Common myeloid progenitor, CD34-positive (primary cell): ENCODE measurements around the gene ACOT7.

ENCODE experiments used
- CTCF ChIA-PET: fragments of 350-600 bp; sonication (Branson Sonifier 250); formaldehyde crosslinking; loops from one replicate; lab custom pipeline; 2021; ENCODE audit warnings: antibody characterized with exemption; lab: Charles Lee
- POLR2A ChIA-PET: fragments of 350-600 bp; sonication (Branson Sonifier 250); formaldehyde crosslinking; loops from one replicate; lab custom pipeline; 2021; ENCODE audit warnings: antibody characterized with exemption; lab: Charles Lee
- DNase-seq, 3 donors: peaks; one replicate each; pipeline versions ENCODE4 v3.0.0 to v3.0.0-alpha.2; 2013
- H3K27ac ChIP-seq, 2 experiments: 1 replicate in 1 of 2; 2 replicates in 1 of 2; pipeline ENCODE4 v1.7.0; 2013; ENCODE audit warnings: inconsistent platforms in 2 of 2, low read length in 2 of 2, mild to moderate bottlenecking in 2 of 2, low read depth in 1 of 2, moderate library complexity in 1 of 2; ENCODE audit not compliant: severe bottlenecking in 2 of 2, insufficient read depth in 1 of 2, poor library complexity in 1 of 2
- H3K27me3 ChIP-seq, 5 experiments: replicated peaks in 2 of 5; 1 replicate in 3 of 5; 2 replicates in 2 of 5; pipeline versions ENCODE4 v1.6.1 to v1.7.0; 2013; ENCODE audit warnings: low read length in 4 of 5, mild to moderate bottlenecking in 2 of 5, moderate library complexity in 2 of 5, inconsistent platforms in 1 of 5; ENCODE audit not compliant: insufficient read depth in 5 of 5, control insufficient read depth in 4 of 5
- H3K36me3 ChIP-seq, 4 experiments: 1 replicate in 2 of 4; 2 replicates in 2 of 4; pipeline versions ENCODE4 v1.6.1 to v1.7.0; 2013; ENCODE audit warnings: low read length in 3 of 4, control low read depth in 1 of 4, mild to moderate bottlenecking in 1 of 4; ENCODE audit not compliant: control insufficient read depth in 4 of 4, insufficient read depth in 4 of 4
- H3K4me1 ChIP-seq, 4 experiments: 1 replicate in 3 of 4; 2 replicates in 1 of 4; pipeline versions ENCODE4 v1.6.1 to v1.7.1; 2013; ENCODE audit warnings: low read length in 3 of 4, mild to moderate bottlenecking in 3 of 4, control low read depth in 1 of 4, inconsistent platforms in 1 of 4, moderate library complexity in 1 of 4; ENCODE audit not compliant: control insufficient read depth in 4 of 4, insufficient read depth in 4 of 4; ENCODE audit errors: control extremely low read depth in 1 of 4
- H3K4me3 ChIP-seq, 7 experiments: 1 replicate in 4 of 7; 2 replicates in 3 of 7; pipeline versions ENCODE4 v1.5.1 to v1.7.0; 2013; ENCODE audit warnings: mild to moderate bottlenecking in 7 of 7, low read length in 6 of 7, moderate library complexity in 6 of 7, inconsistent platforms in 2 of 7, low read depth in 2 of 7, control low read depth in 1 of 7; ENCODE audit not compliant: insufficient read depth in 4 of 7, control insufficient read depth in 1 of 7; ENCODE audit errors: extremely low read depth in 1 of 7
- H3K9me3 ChIP-seq, 5 experiments: 1 replicate in 4 of 5; 2 replicates in 1 of 5; pipeline versions ENCODE4 v1.6.1 to v1.7.1; 2013; ENCODE audit warnings: low read length in 4 of 5, mild to moderate bottlenecking in 2 of 5, inconsistent platforms in 1 of 5, low read depth in 1 of 5, moderate library complexity in 1 of 5; ENCODE audit not compliant: control insufficient read depth in 4 of 5, insufficient read depth in 2 of 5; ENCODE audit errors: control extremely low read depth in 1 of 5
- WGBS: methylation state at CpG from one replicate; pipeline ENCODE4 v1.1.5; 2013; ENCODE audit not compliant: insufficient coverage; 5-methylcytosine and 5-hydroxymethylcytosine counted together

The ACOT7 gene

DNA sequence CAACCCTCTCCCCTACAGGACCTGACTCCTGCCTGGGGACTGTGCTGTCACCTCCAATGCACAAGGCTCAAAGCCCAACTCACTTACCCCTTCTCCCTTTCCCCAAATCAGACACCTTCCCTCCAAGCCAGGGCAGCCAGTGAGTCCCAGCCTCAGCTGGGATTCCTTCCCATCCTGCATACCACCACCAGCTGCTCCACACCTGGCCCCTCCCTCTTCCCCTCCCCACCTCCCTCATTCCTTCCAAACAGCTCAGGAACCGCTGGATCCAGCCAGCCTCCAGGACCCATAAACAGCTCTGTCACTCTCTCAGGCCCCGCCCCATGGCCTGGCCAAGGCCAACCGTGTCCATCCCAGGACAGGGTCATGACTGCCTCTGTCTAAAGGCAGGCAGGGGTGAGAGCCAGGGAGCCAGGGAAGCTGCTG, 41.4 kb downstream of the ACOT7 start:
- Histone ChIP-seq H3K36me3 (peaks cover 0 to 2% (median 0%) of the 10 kb centered on the region in 4 experiments), H3K4me1 (peaks cover 0 to 17% (median 16%) of the 10 kb centered on the region in 4 experiments), H3K27ac (no peak overlapping the region), H3K27me3 (no peaks in the 10 kb centered on the region), H3K4me3 (no peak overlapping the region), H3K9me3 (no peaks in the 10 kb centered on the region)
- DNase-seq: no peak
- CTCF ChIA-PET: interaction anchor here (5.3 kb wide), 1 partner anchor 52 kb away, joined by 72 read pairs; no protein-coding TSS in a partner anchor
- POLR2A ChIA-PET: interaction anchor here (0.6 kb wide), 1 partner anchor 99 kb away, joined by 3 read pairs; no protein-coding TSS in a partner anchor
- WGBS: 97% methylated on average over 3 of the region's 3 CpGs

DNA sequence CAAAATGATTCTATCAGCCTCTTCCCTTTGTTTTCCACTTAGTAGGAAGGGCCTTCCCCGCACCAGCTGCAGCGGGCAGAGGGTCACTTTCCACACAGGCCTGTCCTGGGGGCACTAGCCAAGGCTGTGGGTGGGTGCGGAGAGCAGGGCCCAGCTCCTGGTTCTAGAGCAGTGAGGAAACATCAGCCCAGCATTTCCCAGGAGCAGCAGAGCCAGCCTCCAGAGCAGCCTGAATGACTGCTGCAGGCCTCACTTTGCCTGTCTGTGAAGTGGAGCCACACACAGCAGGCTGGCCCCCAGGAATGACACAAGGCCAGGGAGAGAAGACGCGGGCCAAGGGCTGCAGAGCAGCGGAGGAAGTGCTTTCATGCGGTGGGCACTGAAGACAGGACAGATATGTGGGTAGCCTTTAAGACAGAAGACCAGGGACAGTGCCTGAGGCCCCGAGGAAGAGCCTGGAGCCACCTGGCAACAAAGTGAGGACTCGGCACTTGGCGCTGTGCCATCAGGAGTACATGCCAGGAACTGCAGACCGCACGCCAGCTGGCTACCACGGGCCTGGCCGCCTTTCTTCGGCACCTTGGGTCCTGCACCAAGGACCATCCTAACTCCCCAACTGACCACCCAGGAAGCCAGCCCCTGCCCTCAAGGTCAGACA, 42.0 kb downstream of the ACOT7 start:
- ChIA-PET CTCF (interaction anchor here (0.6 to 5.3 kb wide), 5 partner anchors 9 to 105 kb away, joined by 3 to 72 read pairs (median 5); no protein-coding TSS in a partner anchor), POLR2A (interaction anchor here (0.6 kb wide), 1 partner anchor 99 kb away, joined by 3 read pairs; no protein-coding TSS in a partner anchor)
- no peak for DNase-seq

DNA sequence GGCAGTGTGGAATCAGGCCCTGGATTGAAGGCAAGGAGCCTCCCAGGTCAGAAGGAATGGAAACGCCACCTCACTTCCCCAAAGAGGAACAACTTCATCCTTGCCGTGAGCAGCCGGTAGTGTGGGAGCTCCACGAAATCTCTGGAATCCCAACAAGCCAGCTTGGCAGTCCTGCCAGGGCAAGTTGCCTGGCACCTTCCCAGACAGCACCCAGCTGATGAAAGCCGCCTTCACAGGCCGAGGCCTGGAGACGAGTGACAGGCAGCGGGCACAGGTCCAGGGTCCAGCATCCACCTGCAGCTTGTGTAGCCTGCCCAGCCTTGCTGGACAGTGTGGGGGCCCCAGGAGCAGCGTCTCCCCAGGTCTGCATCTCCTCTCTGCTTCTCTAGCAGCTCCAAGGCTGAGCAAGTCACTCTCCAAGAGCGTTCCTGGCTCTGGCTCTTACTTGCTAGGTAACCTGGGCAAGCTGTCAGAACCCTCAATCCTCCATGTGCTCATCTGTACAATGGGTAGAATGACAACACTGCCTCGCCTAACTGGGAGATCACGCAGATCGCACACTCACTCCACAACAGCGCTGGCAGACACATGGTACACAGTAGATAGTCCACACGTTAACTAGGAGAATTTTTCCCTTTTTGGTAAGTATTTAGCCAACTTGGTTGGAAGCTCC, 43.0 kb downstream of the ACOT7 start:
- POLR2A ChIA-PET: no interaction called here
- no peak overlapping the region for H3K27ac ChIP-seq
- WGBS: 96% methylated on average over 14 of the region's 15 CpGs

More for the DNA sequence above, 42.0 kb downstream of the ACOT7 start:
- WGBS: 93% methylated on average over 15 of the region's 15 CpGs
- Histone ChIP-seq H3K36me3 (peaks cover 0 to 2% (median 0%) of the 10 kb centered on the region in 4 experiments), H3K4me3 (no peak overlapping the region), H3K27ac (no peak overlapping the region), H3K9me3 (no peaks in the 10 kb centered on the region), H3K4me1 (peaks cover 0 to 17% (median 15%) of the 10 kb centered on the region in 4 experiments), H3K27me3 (no peaks in the 10 kb centered on the region)

DNA sequence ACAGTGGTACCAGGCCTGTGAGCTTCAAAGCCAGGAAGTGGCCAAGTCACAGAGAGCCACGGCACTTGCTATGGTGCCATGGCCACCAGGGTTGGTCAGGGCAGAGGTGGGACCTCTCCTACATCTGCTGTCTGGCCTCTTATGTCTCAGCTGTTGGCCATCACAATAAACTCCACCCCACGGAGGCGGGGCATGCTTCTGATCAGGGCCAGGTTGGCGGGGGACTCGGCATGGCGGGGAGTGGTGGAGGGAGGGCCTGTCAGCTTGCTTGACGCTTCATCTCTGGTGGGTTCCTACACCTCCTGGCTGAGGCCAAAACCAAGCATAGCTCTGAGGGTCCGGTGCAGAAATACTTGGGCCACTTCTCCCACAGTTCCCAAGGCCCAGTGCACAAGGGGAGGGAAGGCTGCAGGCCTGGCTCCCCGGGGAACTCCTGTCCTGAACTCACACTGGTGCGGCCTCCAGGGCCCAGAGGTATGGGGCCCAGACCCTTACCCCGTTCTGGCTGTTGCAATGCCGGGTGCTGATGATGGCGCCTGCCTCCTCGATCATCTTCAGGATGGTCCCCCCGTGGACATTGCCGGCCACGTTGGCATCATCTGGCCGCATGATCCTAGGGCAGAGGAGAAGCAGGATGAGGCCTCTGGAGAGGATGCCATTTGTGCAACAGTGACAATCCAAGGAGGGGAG, 44.2 kb downstream of the ACOT7 start:
- Histone ChIP-seq H3K4me1 (peaks cover 0 to 17% (median 15%) of the 10 kb centered on the region in 4 experiments), H3K9me3 (no peaks in the 10 kb centered on the region), H3K36me3 (peaks cover 0 to 4% (median 1%) of the 10 kb centered on the region in 4 experiments), H3K27ac (peak overlapping the region in 1 of 2 experiments; percentile 59), H3K27me3 (no peaks in the 10 kb centered on the region), H3K4me3 (no peak overlapping the region)
- no peak for DNase-seq
- ChIA-PET POLR2A (interaction anchor here (0.5 to 2.0 kb wide), 3 partner anchors 9 to 320 kb away, joined by 3 to 6 read pairs (median 3); no protein-coding TSS in a partner anchor), CTCF (interaction anchor here (1.0 to 5.3 kb wide), 13 partner anchors 10 to 199 kb away, joined by 3 to 72 read pairs (median 5); partner anchors contain the start of gene ACOT7)
- WGBS: 98% methylated on average over 12 of the region's 18 CpGs

More for the DNA sequence above, 43.0 kb downstream of the ACOT7 start:
- H3K4me3 ChIP-seq: no peak overlapping the region
- no peaks in the 10 kb centered on the region for H3K27me3 ChIP-seq
- peaks cover 0 to 17% (median 15%) of the 10 kb centered on the region in 4 experiments for H3K4me1 ChIP-seq
- peaks cover 0 to 2% (median 0%) of the 10 kb centered on the region in 4 experiments for H3K36me3 ChIP-seq
- CTCF ChIA-PET: interaction anchor here (0.6 to 5.3 kb wide), 11 partner anchors 8 to 107 kb away, joined by 3 to 72 read pairs (median 4); partner anchors contain the start of gene ACOT7
- H3K9me3 ChIP-seq: no peaks in the 10 kb centered on the region
- no peak for DNase-seq

DNA sequence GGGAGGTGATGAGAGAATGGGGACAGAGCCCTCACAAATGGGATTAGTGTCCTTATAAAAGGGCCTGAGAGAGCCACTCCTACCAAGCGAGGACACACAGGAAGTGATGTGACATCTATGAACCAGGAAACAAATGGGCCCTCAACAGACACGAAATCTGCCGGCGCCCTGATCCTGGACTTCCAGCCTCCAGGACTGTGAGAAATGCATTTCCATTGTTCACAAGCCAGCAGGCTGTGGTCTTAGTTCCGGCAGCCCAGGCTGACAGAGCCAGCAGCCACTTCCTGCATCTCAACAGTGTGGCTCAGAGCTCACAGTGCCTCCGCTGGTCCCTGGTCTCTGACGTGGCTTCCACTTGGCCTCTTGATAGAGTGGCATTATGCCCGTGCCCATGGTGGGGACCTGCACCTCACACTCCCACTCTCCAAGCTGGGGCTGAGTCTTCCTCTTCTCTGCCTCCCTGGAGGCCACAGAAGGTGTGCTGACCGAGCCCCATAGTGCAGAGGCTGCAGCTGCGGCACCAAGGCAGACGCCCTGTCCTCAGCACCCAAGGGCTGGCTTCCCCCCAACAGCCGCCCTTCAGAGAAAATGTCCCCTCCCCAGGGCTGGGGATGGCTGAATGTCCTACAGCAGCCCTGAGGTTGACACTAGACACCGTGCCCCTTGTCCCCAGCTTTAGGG, 44.9 kb downstream of the ACOT7 start:
- peak; percentile 67 to 89 (median 84) for DNase-seq

More for the DNA sequence above, 44.9 kb downstream of the ACOT7 start:
- Histone ChIP-seq H3K4me1 (peaks cover 0 to 17% (median 15%) of the 10 kb centered on the region in 4 experiments), H3K27me3 (no peaks in the 10 kb centered on the region), H3K4me3 (peak overlapping the region in 5 of 7 experiments; percentile 13 to 65 (median 44)), H3K27ac (peak overlapping the region; percentile 4 to 59), H3K9me3 (no peaks in the 10 kb centered on the region), H3K36me3 (peaks cover 0 to 4% (median 1%) of the 10 kb centered on the region in 4 experiments)
- POLR2A ChIA-PET: interaction anchor here (0.5 to 2.0 kb wide), 3 partner anchors 10 to 321 kb away, joined by 3 to 6 read pairs (median 3); no protein-coding TSS in a partner anchor
- CTCF ChIA-PET: interaction anchor here (1.0 to 5.3 kb wide), 16 partner anchors 12 to 200 kb away, joined by 3 to 72 read pairs (median 4); partner anchors contain the start of gene ACOT7
- 22% methylated on average over 11 of the region's 13 CpGs for WGBS
